WTC11 (cell line): ENCODE measurements around the gene CACNA1C.

Experiments used
- RELA ChIP-seq: sonication (generic); formaldehyde crosslinking; IDR thresholded peaks from 2 replicates; pipeline ENCODE4 v1.8.1; 2022; ENCODE audit warnings: missing genetic modification reagents, mild to moderate bottlenecking, borderline replicate concordance
- TF ChIP-seq, protein P1 (sequence below): fragments of 200-600 bp; IDR thresholded peaks from 2 replicates; pipeline ENCODE4 v1.8.0; 2022; ENCODE audit warnings: antibody characterized with exemption

DNA sequence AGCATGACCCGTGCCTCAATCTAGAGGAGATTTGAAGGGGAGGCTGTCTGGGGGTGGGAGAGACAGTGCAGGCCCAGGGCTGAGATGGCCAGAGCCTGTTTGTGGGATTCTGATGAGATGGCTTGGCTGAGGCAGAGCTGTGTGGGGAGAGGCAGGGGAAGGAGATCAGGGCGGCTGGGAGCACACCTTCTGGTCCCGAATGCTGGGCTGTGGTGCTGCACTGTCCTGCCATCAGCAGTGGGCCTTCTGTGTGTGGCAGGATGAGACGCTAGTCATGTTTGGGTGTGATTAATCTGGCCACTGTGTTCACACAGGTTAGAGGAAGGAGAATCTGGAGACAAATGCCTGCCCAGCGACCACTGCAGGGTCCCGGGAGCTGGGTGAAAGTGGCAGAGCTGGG is 300.9 kb downstream of the CACNA1C start:
- TF ChIP-seq, protein P1, sequence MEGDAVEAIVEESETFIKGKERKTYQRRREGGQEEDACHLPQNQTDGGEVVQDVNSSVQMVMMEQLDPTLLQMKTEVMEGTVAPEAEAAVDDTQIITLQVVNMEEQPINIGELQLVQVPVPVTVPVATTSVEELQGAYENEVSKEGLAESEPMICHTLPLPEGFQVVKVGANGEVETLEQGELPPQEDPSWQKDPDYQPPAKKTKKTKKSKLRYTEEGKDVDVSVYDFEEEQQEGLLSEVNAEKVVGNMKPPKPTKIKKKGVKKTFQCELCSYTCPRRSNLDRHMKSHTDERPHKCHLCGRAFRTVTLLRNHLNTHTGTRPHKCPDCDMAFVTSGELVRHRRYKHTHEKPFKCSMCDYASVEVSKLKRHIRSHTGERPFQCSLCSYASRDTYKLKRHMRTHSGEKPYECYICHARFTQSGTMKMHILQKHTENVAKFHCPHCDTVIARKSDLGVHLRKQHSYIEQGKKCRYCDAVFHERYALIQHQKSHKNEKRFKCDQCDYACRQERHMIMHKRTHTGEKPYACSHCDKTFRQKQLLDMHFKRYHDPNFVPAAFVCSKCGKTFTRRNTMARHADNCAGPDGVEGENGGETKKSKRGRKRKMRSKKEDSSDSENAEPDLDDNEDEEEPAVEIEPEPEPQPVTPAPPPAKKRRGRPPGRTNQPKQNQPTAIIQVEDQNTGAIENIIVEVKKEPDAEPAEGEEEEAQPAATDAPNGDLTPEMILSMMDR: no peak
- no peak for TF ChIP-seq RELA (CRISPR knock-in tag)
